HepG2 (cell line): Measurements from ENCODE around the gene CCDC142. TPM values are rescaled to one million over a fixed set of nuclear protein-coding genes. Genes with fewer than 3 reads are reported as not detected.

Experiments used
- ATAC-seq: fragments of 200-7000 bp; cut with Tn5 transposase; 3 replicates; pipeline ENCODE4 v1.9.1; 2020; ENCODE audit warnings: mild to moderate bottlenecking, moderate library complexity
- BruUV-seq: library from RNA; stranded (reverse); fragments of 400-500 nt; replicated peaks from 2 replicates; lab custom pipeline; 2021; lab: Mats Ljungman, UMichigan
- CTCF ChIA-PET: fragments of 300-600 bp; formaldehyde crosslinking; extraction: SDS; loops from one replicate; lab custom pipeline; 2021; ENCODE audit warnings: low total read pairs, inconsistent platforms, low intra/inter-chr PET ratio; lab: Yijun Ruan, JAX
- POLR2A ChIA-PET: fragments of 350-600 bp; sonication (Branson Sonifier 250); formaldehyde crosslinking; loops from one replicate; lab custom pipeline; 2020; ENCODE audit warnings: antibody characterized with exemption, inconsistent platforms; lab: Yijun Ruan, JAX
- DNase-seq: peaks from one replicate; pipeline ENCODE4 v3.0.0-alpha.2; 2015; ENCODE audit warnings: low spot score
- FAIRE-seq: peaks from 3 replicates; lab custom pipeline; 2011; peaks lifted over from hg19 to GRCh38; lab: Jason Lieb, UNC
- H2AFZ ChIP-seq: one replicate; pipeline ENCODE4 v1.6.1; 2011; ENCODE audit warnings: low read length, inconsistent platforms
- H3K27ac ChIP-seq: fragments of 300-600 bp; 3 replicates; pipeline ENCODE4 v1.8.0; 2011; ENCODE audit warnings: mixed run types, mild to moderate bottlenecking, mixed read lengths, low read length, inconsistent platforms; ENCODE audit not compliant: insufficient read depth; ENCODE audit errors: extremely low read length
- H3K27me3 ChIP-seq, 2 experiments: fragments of 200-600 bp in 1 of 2; 2 replicates in 1 of 2; 3 replicates in 1 of 2; pipeline versions ENCODE4 v1.6.0 to v1.8.0; 2011; ENCODE audit warnings: low read length in 2 of 2, mild to moderate bottlenecking in 2 of 2, moderate library complexity in 2 of 2, inconsistent platforms in 1 of 2; ENCODE audit not compliant: insufficient read depth in 2 of 2, control insufficient read depth in 1 of 2
- H3K36me3 ChIP-seq, 2 experiments: fragments of 200-600 bp in 1 of 2; replicated peaks in 1 of 2; 2 replicates in 1 of 2; 3 replicates in 1 of 2; pipeline versions ENCODE4 v1.5.1 to v1.8.0; 2011; ENCODE audit warnings: low read length in 2 of 2, inconsistent platforms in 1 of 2; ENCODE audit not compliant: insufficient read depth in 2 of 2, control insufficient read depth in 1 of 2
- H3K4me1 ChIP-seq: 2 replicates; pipeline ENCODE4 v1.5.1; 2012; ENCODE audit warnings: low read length, inconsistent platforms; ENCODE audit not compliant: insufficient read depth
- H3K4me2 ChIP-seq: 2 replicates; pipeline ENCODE4 v1.6.0; 2011; ENCODE audit warnings: low read depth, low read length, inconsistent platforms
- H3K4me3 ChIP-seq, 3 experiments: fragments of 200-600 bp in 1 of 3; sonication (generic), shearing (Covaris generic) in 1 of 3; replicated peaks in 1 of 3; 2 replicates each; pipeline ENCODE4 v1.5.1; 2011 to 2016; ENCODE audit warnings: low read length in 3 of 3, inconsistent platforms in 2 of 3, low read depth in 2 of 3, mild to moderate bottlenecking in 2 of 3, control low read depth in 1 of 3, mixed read lengths in 1 of 3; ENCODE audit not compliant: insufficient read depth in 1 of 3
- H3K79me2 ChIP-seq: one replicate; pipeline ENCODE4 v1.6.1; 2011; ENCODE audit warnings: low read length, inconsistent platforms; ENCODE audit not compliant: insufficient read depth
- H3K9ac ChIP-seq: 2 replicates; pipeline ENCODE4 v1.6.0; 2011; ENCODE audit warnings: mild to moderate bottlenecking, low read depth, low read length, inconsistent platforms; ENCODE audit not compliant: insufficient read depth
- H3K9me3 ChIP-seq: 2 replicates; pipeline ENCODE4 v1.5.1; 2012; ENCODE audit warnings: mild to moderate bottlenecking, low read length
- H4K20me1 ChIP-seq: 2 replicates; pipeline ENCODE4 v1.6.0; 2011; ENCODE audit warnings: inconsistent platforms, mild to moderate bottlenecking, low read length, moderate library complexity; ENCODE audit not compliant: insufficient read depth
- HNRNPL ChIP-seq: fragments of 200-400 bp; formaldehyde crosslinking; IDR thresholded peaks from 2 replicates; pipeline ENCODE4 v1.6.1; 2017; ENCODE audit warnings: mild to moderate bottlenecking, low read depth, low read length
- KLF6 ChIP-seq: IDR thresholded peaks from 2 replicates; pipeline ENCODE4 v1.8.0; 2016; ENCODE audit warnings: missing biosample characterization, missing genetic modification reagents
- MED1 ChIP-seq: sonication (generic); formaldehyde crosslinking; IDR thresholded peaks from 2 replicates; pipeline ENCODE4 v1.4.0; 2020; ENCODE audit warnings: missing genetic modification reagents
- NFIB ChIP-seq: sonication (generic); formaldehyde crosslinking; IDR thresholded peaks from 2 replicates; pipeline ENCODE4 v1.9.0; 2021; ENCODE audit warnings: missing genetic modification reagents, mild to moderate bottlenecking, borderline replicate concordance
- PCBP1 ChIP-seq: fragments of 200-400 bp; formaldehyde crosslinking; IDR thresholded peaks from 2 replicates; pipeline ENCODE4 v1.6.1; 2017; ENCODE audit warnings: mild to moderate bottlenecking, low read depth, low read length, borderline replicate concordance
- PHF21A ChIP-seq: sonication (generic); formaldehyde crosslinking; IDR thresholded peaks from 2 replicates; pipeline ENCODE4 v1.5.0; 2020; ENCODE audit warnings: mild to moderate bottlenecking, missing genetic modification reagents
- RBM39 ChIP-seq: fragments of 200-400 bp; formaldehyde crosslinking; IDR thresholded peaks from one replicate; pipeline ENCODE4 v1.6.1; 2018; ENCODE audit warnings: antibody characterized with exemption, mild to moderate bottlenecking, low read depth, low read length; ENCODE audit not compliant: poor library complexity, severe bottlenecking
- ZBTB7A ChIP-seq: sonication (generic); formaldehyde crosslinking; IDR thresholded peaks from 2 replicates; pipeline ENCODE4 v1.8.0; 2022; ENCODE audit warnings: mild to moderate bottlenecking, missing genetic modification reagents
- ZBTB8A ChIP-seq: sonication (generic); formaldehyde crosslinking; IDR thresholded peaks from 2 replicates; pipeline ENCODE4 v1.4.0; 2020; ENCODE audit warnings: mild to moderate bottlenecking, low read depth, missing genetic modification reagents, borderline replicate concordance
- ZNF512 ChIP-seq: sonication (generic); formaldehyde crosslinking; IDR thresholded peaks from 2 replicates; pipeline ENCODE4 v1.4.0; 2020; ENCODE audit warnings: mild to moderate bottlenecking, missing genetic modification reagents
- WGBS: methylation state at CpG from one replicate; pipeline ENCODE4 v1.1.6; 2017; ENCODE audit warnings: low lambda C conversion rate; 5-methylcytosine and 5-hydroxymethylcytosine counted together
- in situ Hi-C: cut with HindIII; loops from 2 replicates; pipeline ENCODE4 v1.10.0; 2017; ENCODE audit warnings: low pct_unique_long_range_greater_than_20kb; ENCODE audit not compliant: extremely low pct_ligation_motif_present
- intact Hi-C: fragments of 100-400 bp; cut with micrococcal nuclease; formaldehyde crosslinking; loops from one replicate; pipeline ENCODE4 v1.10.0; 2022; ENCODE audit not compliant: unreplicated experiment
- polyA plus RNA-seq, 8 experiments: library from polyadenylated mRNA; depleted of rRNA in 3 of 8; stranded (reverse) in 7 of 8; unstranded in 1 of 8; fragments of >200 nt; fragmentation: Illumina TruSeq in 4 of 8; extraction: Trizol in 4 of 8; gene quantifications; 2 replicates each; pipeline versions ENCODE4 v1.2.1 to v1.2.3, GENCODE V29; 2011 to 2016; ENCODE audit warnings: low read depth in 4 of 8, missing spikeins in 1 of 8, mixed read lengths in 1 of 8; ENCODE audit not compliant: insufficient read depth in 1 of 8
- total RNA-seq, 5 experiments: library from RNA; depleted of rRNA; stranded (reverse); fragments of >200 nt; fragmentation: Illumina TruSeq; extraction: Trizol; gene quantifications; 2 replicates each; pipeline ENCODE4 v1.2.3, GENCODE V29; 2016; ENCODE audit warnings: low read depth in 1 of 5
- TF ChIP-seq, protein P1 (sequence below): sonication (generic); formaldehyde crosslinking; IDR thresholded peaks from 2 replicates; pipeline ENCODE4 v1.4.0; 2020; ENCODE audit warnings: missing genetic modification reagents
- TF ChIP-seq, protein P2 (sequence below): sonication (generic); formaldehyde crosslinking; IDR thresholded peaks from 2 replicates; pipeline ENCODE4 v1.4.0; 2020; ENCODE audit warnings: missing genetic modification reagents
- TF ChIP-seq, protein P3 (sequence below): sonication (generic); formaldehyde crosslinking; IDR thresholded peaks from 2 replicates; pipeline ENCODE4 v1.4.0; 2020; ENCODE audit warnings: missing genetic modification reagents

Gene CCDC142
- total and polyA plus RNA-seq, 2 of the 13 experiments (the other 11 are each of a cell fraction or from before 2014, with no cell fraction given), result 14.7 to 30.4 TPM

- H3K27ac ChIP-seq, result peak overlapping the region; percentile 89
- peak overlapping the region; percentile 92 for H3K4me2 ChIP-seq
- ATAC-seq, result peak; percentile 0; the same call in 1 of the 3 replicates
- H3K79me2 ChIP-seq, result peaks cover 51% of the 10 kb centered on the region
- WGBS, result 43% methylated on average over 34 of the region's 45 CpGs
- H3K27me3 ChIP-seq, result no peaks in the 10 kb centered on the region; a peak in 1 of 5 replicates
- H3K36me3 ChIP-seq, result no peaks in the 10 kb centered on the region; a peak in 3 of 5 replicates
- H2AFZ ChIP-seq, result no peak overlapping the region
- peak overlapping the region; percentile 83 for H3K9ac ChIP-seq
- intact Hi-C loops (no loop called here), in situ Hi-C loops (no loop called here)
- peak overlapping the region; percentile 67 to 86 (median 82) for H3K4me3 ChIP-seq
- peaks cover 66% of the 10 kb centered on the region for H3K4me1 ChIP-seq
- no TSS peak for BruUV-seq
- no peak for FAIRE-seq
- CTCF ChIA-PET, result interaction anchor here (2.9 kb wide), 1 partner anchor 20 kb away, joined by 20 read pairs; the partner anchor contains the start of genes CCDC142 and TTC31
- no peaks in the 10 kb centered on the region for H4K20me1 ChIP-seq
- POLR2A ChIA-PET, result interaction anchor here (1.1 to 16.5 kb wide), 18 partner anchors 9 to 325 kb away, joined by 3 to 795 read pairs (median 14); partner anchors contain the start of genes AUP1, CCDC142, DQX1 and HTRA2
- DNase-seq, result no peak
- H3K9me3 ChIP-seq, result no peaks in the 10 kb centered on the region
- TF ChIP-seq ZNF512, result no peak
- TF ChIP-seq NFIB (CRISPR knock-in tag), result 0 out of 2 replicates have a peak, but pooled peaks have one; percentile 28
- TF ChIP-seq MED1 (CRISPR knock-in tag), result no peak
- TF ChIP-seq ZBTB8A (CRISPR knock-in tag), result no peak
- TF ChIP-seq, protein P1, sequence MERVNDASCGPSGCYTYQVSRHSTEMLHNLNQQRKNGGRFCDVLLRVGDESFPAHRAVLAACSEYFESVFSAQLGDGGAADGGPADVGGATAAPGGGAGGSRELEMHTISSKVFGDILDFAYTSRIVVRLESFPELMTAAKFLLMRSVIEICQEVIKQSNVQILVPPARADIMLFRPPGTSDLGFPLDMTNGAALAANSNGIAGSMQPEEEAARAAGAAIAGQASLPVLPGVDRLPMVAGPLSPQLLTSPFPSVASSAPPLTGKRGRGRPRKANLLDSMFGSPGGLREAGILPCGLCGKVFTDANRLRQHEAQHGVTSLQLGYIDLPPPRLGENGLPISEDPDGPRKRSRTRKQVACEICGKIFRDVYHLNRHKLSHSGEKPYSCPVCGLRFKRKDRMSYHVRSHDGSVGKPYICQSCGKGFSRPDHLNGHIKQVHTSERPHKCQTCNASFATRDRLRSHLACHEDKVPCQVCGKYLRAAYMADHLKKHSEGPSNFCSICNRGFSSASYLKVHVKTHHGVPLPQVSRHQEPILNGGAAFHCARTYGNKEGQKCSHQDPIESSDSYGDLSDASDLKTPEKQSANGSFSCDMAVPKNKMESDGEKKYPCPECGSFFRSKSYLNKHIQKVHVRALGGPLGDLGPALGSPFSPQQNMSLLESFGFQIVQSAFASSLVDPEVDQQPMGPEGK, result 0 out of 2 replicates have a peak, but pooled peaks have one; percentile 17
- TF ChIP-seq PHF21A (CRISPR knock-in tag), result no peak
- TF ChIP-seq RBM39, result peak; percentile 48
- 0 out of 2 replicates have a peak, but pooled peaks have one; percentile 40 for TF ChIP-seq KLF6 (CRISPR knock-in tag)
- peak; percentile 58; the same call in 1 of the 2 replicates for TF ChIP-seq PCBP1
- no peak for TF ChIP-seq ZBTB7A (CRISPR knock-in tag)
- TF ChIP-seq HNRNPL, result 0 out of 2 replicates have a peak, but pooled peaks have one; percentile 39
- TF ChIP-seq, protein P2, sequence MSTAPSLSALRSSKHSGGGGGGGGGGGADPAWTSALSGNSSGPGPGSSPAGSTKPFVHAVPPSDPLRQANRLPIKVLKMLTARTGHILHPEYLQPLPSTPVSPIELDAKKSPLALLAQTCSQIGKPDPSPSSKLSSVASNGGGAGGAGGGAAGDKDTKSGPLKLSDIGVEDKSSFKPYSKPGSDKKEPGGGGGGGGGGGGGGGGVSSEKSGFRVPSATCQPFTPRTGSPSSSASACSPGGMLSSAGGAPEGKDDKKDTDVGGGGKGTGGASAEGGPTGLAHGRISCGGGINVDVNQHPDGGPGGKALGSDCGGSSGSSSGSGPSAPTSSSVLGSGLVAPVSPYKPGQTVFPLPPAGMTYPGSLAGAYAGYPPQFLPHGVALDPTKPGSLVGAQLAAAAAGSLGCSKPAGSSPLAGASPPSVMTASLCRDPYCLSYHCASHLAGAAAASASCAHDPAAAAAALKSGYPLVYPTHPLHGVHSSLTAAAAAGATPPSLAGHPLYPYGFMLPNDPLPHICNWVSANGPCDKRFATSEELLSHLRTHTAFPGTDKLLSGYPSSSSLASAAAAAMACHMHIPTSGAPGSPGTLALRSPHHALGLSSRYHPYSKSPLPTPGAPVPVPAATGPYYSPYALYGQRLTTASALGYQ (CRISPR knock-in tag), result no peak
- TF ChIP-seq, protein P3, sequence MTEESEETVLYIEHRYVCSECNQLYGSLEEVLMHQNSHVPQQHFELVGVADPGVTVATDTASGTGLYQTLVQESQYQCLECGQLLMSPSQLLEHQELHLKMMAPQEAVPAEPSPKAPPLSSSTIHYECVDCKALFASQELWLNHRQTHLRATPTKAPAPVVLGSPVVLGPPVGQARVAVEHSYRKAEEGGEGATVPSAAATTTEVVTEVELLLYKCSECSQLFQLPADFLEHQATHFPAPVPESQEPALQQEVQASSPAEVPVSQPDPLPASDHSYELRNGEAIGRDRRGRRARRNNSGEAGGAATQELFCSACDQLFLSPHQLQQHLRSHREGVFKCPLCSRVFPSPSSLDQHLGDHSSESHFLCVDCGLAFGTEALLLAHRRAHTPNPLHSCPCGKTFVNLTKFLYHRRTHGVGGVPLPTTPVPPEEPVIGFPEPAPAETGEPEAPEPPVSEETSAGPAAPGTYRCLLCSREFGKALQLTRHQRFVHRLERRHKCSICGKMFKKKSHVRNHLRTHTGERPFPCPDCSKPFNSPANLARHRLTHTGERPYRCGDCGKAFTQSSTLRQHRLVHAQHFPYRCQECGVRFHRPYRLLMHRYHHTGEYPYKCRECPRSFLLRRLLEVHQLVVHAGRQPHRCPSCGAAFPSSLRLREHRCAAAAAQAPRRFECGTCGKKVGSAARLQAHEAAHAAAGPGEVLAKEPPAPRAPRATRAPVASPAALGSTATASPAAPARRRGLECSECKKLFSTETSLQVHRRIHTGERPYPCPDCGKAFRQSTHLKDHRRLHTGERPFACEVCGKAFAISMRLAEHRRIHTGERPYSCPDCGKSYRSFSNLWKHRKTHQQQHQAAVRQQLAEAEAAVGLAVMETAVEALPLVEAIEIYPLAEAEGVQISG (CRISPR knock-in tag), result peak; percentile 13
Measured at GRCh38 chr2:74503506-74504475, 21.0 kb upstream of the CCDC142 start.
